Measurements from ENCODE around the gene KAZN.

- TF ChIP-seq, protein P1, sequence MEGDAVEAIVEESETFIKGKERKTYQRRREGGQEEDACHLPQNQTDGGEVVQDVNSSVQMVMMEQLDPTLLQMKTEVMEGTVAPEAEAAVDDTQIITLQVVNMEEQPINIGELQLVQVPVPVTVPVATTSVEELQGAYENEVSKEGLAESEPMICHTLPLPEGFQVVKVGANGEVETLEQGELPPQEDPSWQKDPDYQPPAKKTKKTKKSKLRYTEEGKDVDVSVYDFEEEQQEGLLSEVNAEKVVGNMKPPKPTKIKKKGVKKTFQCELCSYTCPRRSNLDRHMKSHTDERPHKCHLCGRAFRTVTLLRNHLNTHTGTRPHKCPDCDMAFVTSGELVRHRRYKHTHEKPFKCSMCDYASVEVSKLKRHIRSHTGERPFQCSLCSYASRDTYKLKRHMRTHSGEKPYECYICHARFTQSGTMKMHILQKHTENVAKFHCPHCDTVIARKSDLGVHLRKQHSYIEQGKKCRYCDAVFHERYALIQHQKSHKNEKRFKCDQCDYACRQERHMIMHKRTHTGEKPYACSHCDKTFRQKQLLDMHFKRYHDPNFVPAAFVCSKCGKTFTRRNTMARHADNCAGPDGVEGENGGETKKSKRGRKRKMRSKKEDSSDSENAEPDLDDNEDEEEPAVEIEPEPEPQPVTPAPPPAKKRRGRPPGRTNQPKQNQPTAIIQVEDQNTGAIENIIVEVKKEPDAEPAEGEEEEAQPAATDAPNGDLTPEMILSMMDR (conservative IDR thresholded peaks at IDR 0.05): no peak
- no peak for TF ChIP-seq EZH2 (IDR thresholded peaks at IDR 0.05; ENCODE audit: low read depth)
These were observed 277.3 kb downstream of the KAZN start for GRCh38 chr1:14875524-14876509.
